Mucosa of gallbladder (tissue), 1 donor: Measurements from ENCODE around the gene SETMAR. TPM values are rescaled to one million over a fixed set of nuclear protein-coding genes. Genes with fewer than 3 reads are reported as not detected.

Experiments used
- DNase-seq: peaks from one replicate; pipeline ENCODE4 v3.0.0-alpha.2; 2020; ENCODE audit warnings: low spot score
- total RNA-seq: library from RNA; stranded (reverse); gene quantifications from one replicate; pipeline ENCODE4 v1.2.1, GENCODE V29; 2021
- donor health status: DM: no; HTN: no; CAD: no.

The SETMAR gene
- total RNA-seq, 1 donor from 2014 or later: 21.9 TPM

GRCh38 chr3:4351164-4351855, 48.1 kb downstream of the SETMAR start:
- no peak for DNase-seq

GRCh38 chr3:4351872-4352271, 48.7 kb downstream of the SETMAR start:
- no peak for DNase-seq

GRCh38 chr3:4355401-4356219, 52.4 kb downstream of the SETMAR start:
- peak; percentile 51 for DNase-seq

- no peak for DNase-seq
Observed at GRCh38 chr3:4356220-4356540, 53.0 kb downstream of the SETMAR start.

GRCh38 chr3:4356546-4357410, 53.6 kb downstream of the SETMAR start:
- DNase-seq: no peak

GRCh38 chr3:4358273-4358672, 55.1 kb downstream of the SETMAR start:
- DNase-seq: no peak

GRCh38 chr3:4359805-4360502, 56.8 kb downstream of the SETMAR start:
- DNase-seq: no peak

- no peak for DNase-seq
Observed at GRCh38 chr3:4360817-4361216, 57.6 kb downstream of the SETMAR start.

- no peak for DNase-seq
Observed at GRCh38 chr3:4362523-4362922, 59.4 kb downstream of the SETMAR start.

Other genes with a start within 250 kb of the SETMAR start
- gene SUMF1, start 163.9 kb downstream of the SETMAR start, total RNA-seq: 38.7 TPM
- 90.5 TPM for gene ITPR1, start 190.0 kb downstream of the SETMAR start, total RNA-seq